Mammary epithelial cell (primary cell): Measurements from ENCODE around the gene AGAP1.

ENCODE experiments used
- CTCF ChIP-seq, 2 donors: IDR thresholded peaks in 1 of 2; conservative IDR thresholded peaks in 1 of 2; 2 replicates each; pipeline ENCODE4 v1.5.1; 2011 to 2012; ENCODE audit warnings: inconsistent platforms in 2 of 2, low read length in 2 of 2, mild to moderate bottlenecking in 2 of 2, control low read depth in 1 of 2, low read depth in 1 of 2; ENCODE audit not compliant: insufficient read depth in 1 of 2; ENCODE audit errors: extremely low read depth in 1 of 2
- EZH2 ChIP-seq: IDR thresholded peaks from 2 replicates; pipeline ENCODE4 v1.6.1; 2012; ENCODE audit warnings: low read length, inconsistent platforms, borderline replicate concordance

- TF ChIP-seq CTCF (conservative IDR thresholded peaks at IDR 0.05 in 1 of 2, IDR thresholded peaks at IDR 0.05 in 1 of 2; ENCODE audit: extremely low read depth in 1 of 2, insufficient read depth in 1 of 2, low read depth in 1 of 2, low read length in 2 of 2), result no peak
- no peak for TF ChIP-seq EZH2
Observed at GRCh38 chr2:235924675-235925063, 430.8 kb downstream of the AGAP1 start.
